GM12891 (cell line): ENCODE data around the gene IMPA2.

Source experiments
- POLR2A ChIP-seq: IDR thresholded peaks from 2 replicates; pipeline ENCODE4 v1.6.1; 2011; ENCODE audit warnings: low read depth, low read length, control low read depth
- POLR2AphosphoS5 ChIP-seq: IDR thresholded peaks from 2 replicates; pipeline ENCODE4 v1.6.1; 2011; ENCODE audit warnings: low read depth, low read length, control low read depth
- POU2F2 ChIP-seq: IDR thresholded peaks from 2 replicates; pipeline ENCODE4 v1.6.1; 2011; ENCODE audit warnings: low read depth, mild to moderate bottlenecking, control low read depth, low read length, moderate library complexity
- SPI1 ChIP-seq: IDR thresholded peaks from 2 replicates; pipeline ENCODE4 v1.6.1; 2011; ENCODE audit warnings: low read depth, low read length, control low read depth
- TAF1 ChIP-seq: IDR thresholded peaks from 2 replicates; pipeline ENCODE4 v1.6.1; 2011; ENCODE audit warnings: low read depth, low read length, control low read depth

- TF ChIP-seq POLR2A = no peak
- TF ChIP-seq TAF1 = no peak
- no peak for TF ChIP-seq POLR2AphosphoS5
- TF ChIP-seq SPI1 = no peak
- no peak for TF ChIP-seq POU2F2
Observed at GRCh38 chr18:12011957-12012549, 30.7 kb downstream of the IMPA2 start.
